Mammary epithelial cell (primary cell): ENCODE measurements around the gene BET1L.

Experiments used
- EZH2 ChIP-seq: IDR thresholded peaks from 2 replicates; pipeline ENCODE4 v1.6.1; 2012; ENCODE audit warnings: low read length, inconsistent platforms, borderline replicate concordance
- TF ChIP-seq, protein P1 (sequence below), 2 donors: IDR thresholded peaks in 1 of 2; conservative IDR thresholded peaks in 1 of 2; 2 replicates each; pipeline ENCODE4 v1.5.1; 2011 to 2012; ENCODE audit warnings: inconsistent platforms in 2 of 2, low read length in 2 of 2, mild to moderate bottlenecking in 2 of 2, control low read depth in 1 of 2, low read depth in 1 of 2; ENCODE audit not compliant: insufficient read depth in 1 of 2; ENCODE audit errors: extremely low read depth in 1 of 2

DNA sequence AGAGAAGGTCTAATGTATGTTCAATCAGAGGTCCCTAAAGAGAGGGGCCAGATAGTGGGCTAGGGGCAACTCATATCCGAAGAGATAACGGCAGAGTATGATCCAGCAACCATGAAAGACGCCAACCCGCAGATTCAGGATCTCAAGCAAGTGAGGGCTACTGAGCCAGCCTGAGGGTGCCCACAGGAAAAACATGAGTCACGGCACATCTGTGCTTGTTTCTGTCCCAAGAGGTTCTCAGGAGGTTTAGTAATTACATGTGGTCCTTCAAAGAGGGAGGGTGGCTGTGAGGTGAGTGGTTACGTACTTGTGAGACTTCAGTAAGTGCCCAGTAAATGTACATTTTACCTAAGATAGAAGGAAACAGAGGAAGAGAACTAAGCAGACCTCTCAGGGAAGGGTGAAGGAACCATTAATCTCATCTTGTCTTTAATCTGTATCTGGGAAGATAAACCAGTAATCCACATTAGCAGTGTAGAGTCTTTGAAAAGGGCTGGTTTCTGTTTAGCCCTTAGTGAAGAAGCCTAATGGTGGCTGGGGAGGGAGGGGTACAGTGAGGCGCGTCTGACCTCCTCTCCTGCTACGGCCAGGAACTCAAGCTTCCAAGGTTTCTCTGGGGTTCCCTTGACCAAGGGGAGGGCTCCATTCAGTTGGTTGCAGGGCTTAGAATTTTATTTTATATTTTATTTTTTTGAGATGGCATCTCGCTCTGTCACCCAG is 18.7 kb upstream of the BET1L start:
- TF ChIP-seq, protein P1, sequence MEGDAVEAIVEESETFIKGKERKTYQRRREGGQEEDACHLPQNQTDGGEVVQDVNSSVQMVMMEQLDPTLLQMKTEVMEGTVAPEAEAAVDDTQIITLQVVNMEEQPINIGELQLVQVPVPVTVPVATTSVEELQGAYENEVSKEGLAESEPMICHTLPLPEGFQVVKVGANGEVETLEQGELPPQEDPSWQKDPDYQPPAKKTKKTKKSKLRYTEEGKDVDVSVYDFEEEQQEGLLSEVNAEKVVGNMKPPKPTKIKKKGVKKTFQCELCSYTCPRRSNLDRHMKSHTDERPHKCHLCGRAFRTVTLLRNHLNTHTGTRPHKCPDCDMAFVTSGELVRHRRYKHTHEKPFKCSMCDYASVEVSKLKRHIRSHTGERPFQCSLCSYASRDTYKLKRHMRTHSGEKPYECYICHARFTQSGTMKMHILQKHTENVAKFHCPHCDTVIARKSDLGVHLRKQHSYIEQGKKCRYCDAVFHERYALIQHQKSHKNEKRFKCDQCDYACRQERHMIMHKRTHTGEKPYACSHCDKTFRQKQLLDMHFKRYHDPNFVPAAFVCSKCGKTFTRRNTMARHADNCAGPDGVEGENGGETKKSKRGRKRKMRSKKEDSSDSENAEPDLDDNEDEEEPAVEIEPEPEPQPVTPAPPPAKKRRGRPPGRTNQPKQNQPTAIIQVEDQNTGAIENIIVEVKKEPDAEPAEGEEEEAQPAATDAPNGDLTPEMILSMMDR (conservative IDR thresholded peaks at IDR 0.05 in 1 of 2, IDR thresholded peaks at IDR 0.05 in 1 of 2; ENCODE audit: extremely low read depth in 1 of 2, insufficient read depth in 1 of 2, low read depth in 1 of 2, low read length in 2 of 2), result no peak
- TF ChIP-seq EZH2, result no peak
